WI38 (cell line): ENCODE results near the gene NPR3.
A peak's percentile ranks its signal among the peaks of the same experiment; 100 is the strongest.
"Not testable (repeated sequence)": the region's sequence is repeated elsewhere in the genome, so short reads cannot be mapped to it uniquely, and the experiment has no call there.

Experiments used
- H3K4me3 ChIP-seq: 2 replicates; pipeline ENCODE4 v1.5.1; 2011; ENCODE audit warnings: low read depth, mild to moderate bottlenecking, control low read depth, low read length
- CTCF ChIP-seq: IDR thresholded peaks from 2 replicates; pipeline ENCODE4 v1.5.1; 2012; ENCODE audit warnings: low read depth, mild to moderate bottlenecking, control low read depth, low read length

Gene NPR3

GRCh38 chr5:32803656-32804055, 92.5 kb downstream of the NPR3 start:
- no peak for TF ChIP-seq CTCF
- H3K4me3 ChIP-seq, result no peak overlapping the region

GRCh38 chr5:32805462-32805861, 94.3 kb downstream of the NPR3 start:
- H3K4me3 ChIP-seq, result not testable (repeated sequence)

- no peak for TF ChIP-seq CTCF
- peak overlapping the region; percentile 34 for H3K4me3 ChIP-seq
Observed at GRCh38 chr5:32805971-32806638, 95.0 kb downstream of the NPR3 start.

- no peak overlapping the region for H3K4me3 ChIP-seq
- TF ChIP-seq CTCF, result no peak
Observed at GRCh38 chr5:32808783-32809182, 97.7 kb downstream of the NPR3 start.

GRCh38 chr5:32810804-32811203, 99.7 kb downstream of the NPR3 start:
- H3K4me3 ChIP-seq, result no peak overlapping the region
- TF ChIP-seq CTCF, result no peak

GRCh38 chr5:32812399-32812798, 101.3 kb downstream of the NPR3 start:
- no peak overlapping the region for H3K4me3 ChIP-seq
- TF ChIP-seq CTCF, result no peak

- no peak overlapping the region for H3K4me3 ChIP-seq
- TF ChIP-seq CTCF, result no peak
Observed at GRCh38 chr5:32814141-32814540, 103.0 kb downstream of the NPR3 start.

- TF ChIP-seq CTCF, result no peak
- no peak overlapping the region for H3K4me3 ChIP-seq
Observed at GRCh38 chr5:32814620-32815019, 103.5 kb downstream of the NPR3 start.
